ENCODE measurements around the gene EEF2KMT. TPM values are rescaled to one million over a fixed set of nuclear protein-coding genes. Genes with fewer than 3 reads are reported as not detected.

Gene EEF2KMT
- total and polyA plus RNA-seq, 2 of the 13 experiments (the other 11 are each of a cell fraction or from before 2014, with no cell fraction given), result 10.7 to 26.9 TPM

- TF ChIP-seq ZBTB46 (CRISPR knock-in tag; IDR thresholded peaks at IDR 0.05; ENCODE audit: borderline replicate concordance), result no peak
- no peak; the same call in 1 of the 2 replicates for TF ChIP-seq RBFOX2 (IDR thresholded peaks at IDR 0.05; ENCODE audit: low read depth, low read length)
- no peak for TF ChIP-seq HDAC2 (CRISPR knock-in tag; IDR thresholded peaks at IDR 0.05)
- TF ChIP-seq NR2C2 (CRISPR knock-in tag; IDR thresholded peaks at IDR 0.05; ENCODE audit: borderline replicate concordance), result no peak
- TF ChIP-seq ZNF484 (CRISPR knock-in tag; IDR thresholded peaks at IDR 0.05; ENCODE audit: borderline replicate concordance, low read depth), result no peak
- no peak; the same call in 1 of the 2 replicates for TF ChIP-seq FOSL2 (CRISPR knock-in tag; IDR thresholded peaks at IDR 0.05)
- peak; percentile 98 for TF ChIP-seq ZSCAN25 (CRISPR knock-in tag; IDR thresholded peaks at IDR 0.05)
- no peak for TF ChIP-seq RCOR2 (CRISPR knock-in tag; IDR thresholded peaks at IDR 0.05)
- TF ChIP-seq ZXDC (CRISPR knock-in tag; IDR thresholded peaks at IDR 0.05), result no peak
- peak; percentile 21 to 58; a peak in 2 of 4 replicates for TF ChIP-seq POLR2A (IDR thresholded peaks at IDR 0.05; ENCODE audit: insufficient read depth in 1 of 2, low read depth in 2 of 2, low read length in 2 of 2)
- TF ChIP-seq, protein P1, sequence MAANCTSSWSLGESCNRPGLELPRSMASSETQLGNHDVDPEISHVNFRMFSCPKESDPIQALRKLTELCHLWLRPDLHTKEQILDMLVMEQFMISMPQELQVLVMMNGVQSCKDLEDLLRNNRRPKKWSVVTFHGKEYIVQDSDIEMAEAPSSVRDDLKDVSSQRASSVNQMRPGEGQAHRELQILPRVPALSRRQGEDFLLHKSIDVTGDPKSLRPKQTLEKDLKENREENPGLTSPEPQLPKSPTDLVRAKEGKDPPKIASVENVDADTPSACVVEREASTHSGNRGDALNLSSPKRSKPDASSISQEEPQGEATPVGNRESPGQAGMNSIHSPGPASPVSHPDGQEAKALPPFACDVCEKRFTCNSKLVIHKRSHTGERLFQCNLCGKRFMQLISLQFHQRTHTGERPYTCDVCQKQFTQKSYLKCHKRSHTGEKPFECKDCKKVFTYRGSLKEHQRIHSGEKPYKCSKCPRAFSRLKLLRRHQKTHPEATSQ (CRISPR knock-in tag; IDR thresholded peaks at IDR 0.05; ENCODE audit: borderline replicate concordance), result no peak; the same call in 1 of the 2 replicates
- peak; percentile 56; the same call in 1 of the 2 replicates for TF ChIP-seq TFAP4 (IDR thresholded peaks at IDR 0.05; ENCODE audit: borderline replicate concordance, low read depth)
- TF ChIP-seq ZNF775 (CRISPR knock-in tag; IDR thresholded peaks at IDR 0.05; ENCODE audit: borderline replicate concordance), result no peak
- peak; percentile 28; the same call in 1 of the 2 replicates for TF ChIP-seq MAX (IDR thresholded peaks at IDR 0.05)
- TF ChIP-seq SETDB1 (CRISPR knock-in tag; IDR thresholded peaks at IDR 0.05; ENCODE audit: borderline replicate concordance), result no peak
- no peak for TF ChIP-seq FOXA1 (IDR thresholded peaks at IDR 0.05)
- no peak; the same call in 1 of the 2 replicates for TF ChIP-seq FOXA1 (CRISPR knock-in tag; IDR thresholded peaks at IDR 0.05)
- no peak for TF ChIP-seq PAX8 (CRISPR knock-in tag; IDR thresholded peaks at IDR 0.05; ENCODE audit: borderline replicate concordance)
Observed at GRCh38 chr16:5036228-5037156, 61.1 kb downstream of the EEF2KMT start (continued).
